K562 (cell line): ENCODE measurements around the gene CSNK1D. TPM values are rescaled to one million over a fixed set of nuclear protein-coding genes. Genes with fewer than 3 reads are reported as not detected.

Source experiments
- ARID4B ChIP-seq: sonication (generic); formaldehyde crosslinking; IDR thresholded peaks from 2 replicates; pipeline ENCODE4 v1.8.0; 2022; ENCODE audit warnings: mild to moderate bottlenecking, missing genetic modification reagents
- ASH1L ChIP-seq: fragments of 450-650 bp; IDR thresholded peaks from 2 replicates; pipeline ENCODE4 v1.6.1; 2018; ENCODE audit warnings: borderline replicate concordance, mild to moderate bottlenecking, low read depth; ENCODE audit not compliant: partially characterized antibody
- CREM ChIP-seq: IDR thresholded peaks from 2 replicates; pipeline ENCODE4 v1.6.1; 2014; ENCODE audit warnings: antibody characterized with exemption, low read depth
- DNMT1 ChIP-seq: fragments of 450-650 bp; IDR thresholded peaks from 2 replicates; pipeline ENCODE4 v1.6.1; 2016; ENCODE audit warnings: antibody characterized with exemption, mild to moderate bottlenecking
- FOS ChIP-seq: IDR thresholded peaks from 3 replicates; pipeline ENCODE4 v1.6.1; 2011; ENCODE audit not compliant: insufficient read length; ENCODE audit errors: extremely low read depth
- GATAD2A ChIP-seq: fragments of 450-650 bp; IDR thresholded peaks from 2 replicates; pipeline ENCODE4 v1.6.1; 2017
- MNT ChIP-seq, 2 experiments: fragments of 450-650 bp; conservative IDR thresholded peaks; 2 replicates each; pipeline ENCODE4 v1.6.1; 2017; ENCODE audit warnings: mild to moderate bottlenecking in 2 of 2, moderate library complexity in 2 of 2
- POLR2B ChIP-seq: fragments of 450-650 bp; IDR thresholded peaks from 2 replicates; pipeline ENCODE4 v1.6.1; 2018; ENCODE audit warnings: low read depth; ENCODE audit not compliant: partially characterized antibody
- SIN3A ChIP-seq, 2 experiments: fragments of 150-350 bp in 1 of 2; IDR thresholded peaks; 2 replicates each; pipeline ENCODE4 v1.6.1; 2011 to 2016; ENCODE audit warnings: borderline replicate concordance in 2 of 2, low read depth in 2 of 2, low read length in 2 of 2, mild to moderate bottlenecking in 2 of 2, moderate library complexity in 2 of 2; ENCODE audit not compliant: control insufficient read depth in 1 of 2
- TAF1 ChIP-seq: IDR thresholded peaks from 2 replicates; pipeline ENCODE4 v1.6.1; 2011; ENCODE audit warnings: mild to moderate bottlenecking, low read length, moderate library complexity; ENCODE audit not compliant: insufficient read depth, control insufficient read depth, severe bottlenecking; ENCODE audit errors: extremely low read depth
- ZC3H4 ChIP-seq: sonication (generic); formaldehyde crosslinking; IDR thresholded peaks from 2 replicates; pipeline ENCODE4 v1.9.0; 2021; ENCODE audit warnings: missing genetic modification reagents, borderline replicate concordance
- ZFP36 ChIP-seq: fragments of 150-350 bp; IDR thresholded peaks from 2 replicates; pipeline ENCODE4 v1.6.1; 2018; ENCODE audit warnings: low read length, low read depth; ENCODE audit not compliant: partially characterized antibody
- ZNF263 ChIP-seq: sonication (generic); formaldehyde crosslinking; IDR thresholded peaks from 2 replicates; pipeline ENCODE4 v1.8.0; 2022; ENCODE audit warnings: mild to moderate bottlenecking, missing genetic modification reagents, borderline replicate concordance
- polyA plus RNA-seq, 8 experiments: library from polyadenylated mRNA; depleted of rRNA in 4 of 8; stranded (reverse) in 5 of 8; unstranded in 3 of 8; fragments of >200 nt; fragmentation: Nextera tagmentation in 2 of 8; fragmentation: Illumina TruSeq in 1 of 8; extraction: Ambion mirVana in 2 of 8; extraction: Trizol in 1 of 8; gene quantifications; 2 replicates each; pipeline versions ENCODE4 v1.2.1 to v1.2.3, GENCODE V29; 2011 to 2014; ENCODE audit warnings: inconsistent platforms in 1 of 8, missing spikeins in 1 of 8
- total RNA-seq, 7 experiments: library from RNA; depleted of rRNA in 6 of 7; stranded (reverse); fragments of >200 nt in 6 of 7; fragmentation: Illumina TruSeq in 2 of 7; extraction: Trizol in 2 of 7; gene quantifications; 2 replicates each; pipeline versions ENCODE4 v1.2.1 to v1.2.3, GENCODE V29; 2011 to 2021; ENCODE audit warnings: low replicate concordance in 1 of 7

Gene CSNK1D
- total and polyA plus RNA-seq, 9 of the 15 experiments (the other 6 are each of a cell fraction or from before 2014, with no cell fraction given): 6.5 to 133 (median 41.3) TPM

- TF ChIP-seq DNMT1: no peak
- peak; percentile 36 for TF ChIP-seq POLR2B
- TF ChIP-seq ZFP36: peak; percentile 40
- peak; percentile 72; the same call in 1 of the 2 replicates for TF ChIP-seq CREM
- peak; percentile 71 for TF ChIP-seq ARID4B (CRISPR knock-in tag)
- 0 out of 4 replicates have a peak, but pooled peaks of 1 of the 2 experiments have one; percentile 40 for TF ChIP-seq SIN3A (IDR thresholded peaks at IDR 0.05; ENCODE audit: borderline replicate concordance in 2 of 2, control insufficient read depth in 1 of 2, low read depth in 2 of 2, low read length in 2 of 2)
- TF ChIP-seq ASH1L: no peak
- peak in 1 of 2 experiments; percentile 42; a peak in 1 of 4 replicates for TF ChIP-seq MNT (conservative IDR thresholded peaks at IDR 0.05)
- 0 out of 2 replicates have a peak, but pooled peaks have one; percentile 54 for TF ChIP-seq GATAD2A
- TF ChIP-seq ZC3H4: no peak
- peak; percentile 41 for TF ChIP-seq FOS
- peak; percentile 5; the same call in 1 of the 2 replicates for TF ChIP-seq ZNF263
- no peak for TF ChIP-seq TAF1
These were observed 5.7 kb downstream of the CSNK1D start (continued) for GRCh38 chr17:82267575-82268379.
